Astrocyte of the spinal cord (primary cell): ENCODE measurements around the gene NLRP1.

Experiments used
- DNase-seq: peaks from one replicate; pipeline ENCODE4 v3.0.0; 2011; ENCODE audit warnings: low read depth, low spot score
- H3K4me3 ChIP-seq: 2 replicates; pipeline ENCODE4 v1.5.1; 2011; ENCODE audit warnings: low read depth, mild to moderate bottlenecking, low read length, moderate library complexity
- in situ Hi-C: cut with HindIII; loops from 2 replicates; pipeline ENCODE4 v1.10.0; 2017; ENCODE audit warnings: low sequenced_read_pairs
- TF ChIP-seq, protein P1 (sequence below): IDR thresholded peaks from 2 replicates; pipeline ENCODE4 v1.5.1; 2012; ENCODE audit warnings: low read depth, mild to moderate bottlenecking, low read length, inconsistent platforms

NLRP1 gene

DNA sequence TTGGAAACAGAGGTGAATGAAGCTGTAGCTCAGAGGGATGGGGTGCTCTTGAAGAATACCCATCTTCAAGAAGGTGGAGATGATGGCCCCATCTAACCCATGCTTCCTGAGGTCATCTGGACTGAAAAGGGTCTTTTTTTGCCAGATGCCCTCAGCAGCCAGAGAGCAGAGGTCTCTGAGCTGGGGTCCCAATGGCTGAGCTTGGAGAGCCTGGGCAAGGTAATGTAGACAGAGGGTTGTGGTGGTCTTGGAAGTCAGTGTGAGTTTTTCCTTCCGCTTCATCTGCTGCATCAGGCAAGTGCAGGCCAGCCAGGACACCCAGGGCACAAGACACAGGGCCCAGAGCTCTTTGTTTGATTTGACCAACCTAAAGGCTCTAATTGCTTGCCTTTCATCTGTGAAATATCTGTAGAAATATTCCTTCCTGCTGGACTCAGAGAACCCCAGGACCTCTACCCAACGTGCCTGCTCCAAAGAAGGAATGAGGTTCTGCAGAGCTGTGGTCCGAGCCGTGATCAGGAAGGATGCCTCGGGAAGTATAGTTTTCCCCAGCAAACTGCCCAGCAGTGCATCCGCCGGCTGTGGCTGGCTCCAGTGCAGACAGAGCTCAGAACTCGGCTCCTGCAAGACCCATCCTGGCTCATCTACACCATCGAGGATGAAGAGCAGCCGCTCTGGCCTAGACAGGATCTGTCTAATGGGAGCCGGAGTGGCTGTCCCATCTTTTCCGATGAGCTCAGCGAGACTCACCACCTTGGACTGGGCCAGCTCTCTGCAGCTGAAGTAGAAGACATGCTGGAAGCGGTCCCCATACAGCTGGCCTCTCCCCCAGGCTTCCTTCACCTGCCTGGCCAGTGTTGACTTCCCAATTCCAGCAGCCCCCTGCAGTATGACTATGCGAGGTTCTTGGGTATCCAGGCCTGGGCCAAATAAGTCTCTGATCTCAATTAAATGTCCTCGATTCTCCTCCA lies 25.2 kb downstream of the NLRP1 start:
- no peak for DNase-seq
- in situ Hi-C loops, result no loop called here
- H3K4me3 ChIP-seq, result no peak overlapping the region
- TF ChIP-seq, protein P1, sequence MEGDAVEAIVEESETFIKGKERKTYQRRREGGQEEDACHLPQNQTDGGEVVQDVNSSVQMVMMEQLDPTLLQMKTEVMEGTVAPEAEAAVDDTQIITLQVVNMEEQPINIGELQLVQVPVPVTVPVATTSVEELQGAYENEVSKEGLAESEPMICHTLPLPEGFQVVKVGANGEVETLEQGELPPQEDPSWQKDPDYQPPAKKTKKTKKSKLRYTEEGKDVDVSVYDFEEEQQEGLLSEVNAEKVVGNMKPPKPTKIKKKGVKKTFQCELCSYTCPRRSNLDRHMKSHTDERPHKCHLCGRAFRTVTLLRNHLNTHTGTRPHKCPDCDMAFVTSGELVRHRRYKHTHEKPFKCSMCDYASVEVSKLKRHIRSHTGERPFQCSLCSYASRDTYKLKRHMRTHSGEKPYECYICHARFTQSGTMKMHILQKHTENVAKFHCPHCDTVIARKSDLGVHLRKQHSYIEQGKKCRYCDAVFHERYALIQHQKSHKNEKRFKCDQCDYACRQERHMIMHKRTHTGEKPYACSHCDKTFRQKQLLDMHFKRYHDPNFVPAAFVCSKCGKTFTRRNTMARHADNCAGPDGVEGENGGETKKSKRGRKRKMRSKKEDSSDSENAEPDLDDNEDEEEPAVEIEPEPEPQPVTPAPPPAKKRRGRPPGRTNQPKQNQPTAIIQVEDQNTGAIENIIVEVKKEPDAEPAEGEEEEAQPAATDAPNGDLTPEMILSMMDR, result no peak

DNA sequence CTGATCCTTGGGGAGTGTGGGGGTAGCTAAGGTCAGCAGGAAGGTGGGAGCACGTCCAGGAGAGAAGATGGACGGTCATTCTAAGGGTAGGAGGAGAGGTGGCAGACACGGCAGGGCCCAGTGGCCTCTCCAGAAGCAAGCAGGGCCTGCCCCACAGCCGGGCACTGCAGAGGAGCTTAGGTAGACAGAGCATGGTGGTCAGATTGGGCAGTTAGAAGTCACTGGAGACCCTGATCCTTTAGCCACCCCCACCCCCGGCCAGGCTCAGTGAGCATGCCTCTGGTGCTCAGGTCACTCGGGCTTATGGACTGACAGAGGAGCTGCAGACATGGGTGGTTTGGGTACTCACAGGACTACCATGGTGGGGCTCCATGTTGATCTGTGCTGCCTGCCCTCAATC lies 26.3 kb downstream of the NLRP1 start:
- DNase-seq, result no peak
- in situ Hi-C loops, result no loop called here
- TF ChIP-seq, protein P1, result no peak
- no peak overlapping the region for H3K4me3 ChIP-seq

DNA sequence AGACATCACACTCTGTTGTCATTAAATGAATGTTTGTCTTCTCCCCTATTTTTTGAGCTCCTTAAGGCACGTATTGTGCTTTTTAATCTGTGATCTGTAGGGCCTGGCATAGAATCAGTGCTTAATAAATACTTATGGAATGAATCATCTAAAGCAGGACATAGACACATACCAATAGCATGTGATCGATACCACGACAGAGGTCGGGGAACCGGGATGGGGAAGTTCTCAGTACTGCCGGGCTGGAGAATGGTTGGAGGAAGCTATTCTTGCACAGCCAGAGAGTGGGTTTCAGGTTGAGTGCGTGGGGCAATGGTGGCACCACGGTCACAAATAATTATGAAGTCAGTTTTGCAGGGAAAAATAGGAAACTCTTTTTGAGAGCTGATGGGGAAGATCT lies 26.8 kb downstream of the NLRP1 start:
- in situ Hi-C loops, result no loop called here
- TF ChIP-seq, protein P1, result no peak
- DNase-seq, result peak; percentile 22
- H3K4me3 ChIP-seq, result no peak overlapping the region

DNA sequence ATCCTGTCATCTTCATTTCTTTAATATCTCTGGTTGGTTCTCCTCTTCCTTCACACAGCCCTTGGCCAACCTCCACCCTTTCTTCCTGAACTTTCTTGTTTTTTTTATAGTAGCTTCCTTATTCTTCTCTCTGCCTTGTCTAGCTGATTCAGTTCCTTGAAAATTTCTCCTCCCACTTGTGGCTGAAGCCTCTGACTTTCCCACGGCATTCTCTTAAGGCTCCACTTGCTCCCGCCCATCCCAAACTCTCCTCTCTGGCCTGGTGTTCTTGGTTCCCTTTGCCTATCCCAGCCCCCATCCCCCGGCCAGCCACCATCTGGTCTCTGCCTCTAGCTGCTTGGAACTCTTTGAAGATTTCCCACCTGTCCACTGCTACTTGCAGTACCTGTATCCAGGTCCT lies 29.1 kb downstream of the NLRP1 start:
- TF ChIP-seq, protein P1, result no peak
- in situ Hi-C loops, result no loop called here
- no peak overlapping the region for H3K4me3 ChIP-seq
- peak; percentile 33 for DNase-seq

DNA sequence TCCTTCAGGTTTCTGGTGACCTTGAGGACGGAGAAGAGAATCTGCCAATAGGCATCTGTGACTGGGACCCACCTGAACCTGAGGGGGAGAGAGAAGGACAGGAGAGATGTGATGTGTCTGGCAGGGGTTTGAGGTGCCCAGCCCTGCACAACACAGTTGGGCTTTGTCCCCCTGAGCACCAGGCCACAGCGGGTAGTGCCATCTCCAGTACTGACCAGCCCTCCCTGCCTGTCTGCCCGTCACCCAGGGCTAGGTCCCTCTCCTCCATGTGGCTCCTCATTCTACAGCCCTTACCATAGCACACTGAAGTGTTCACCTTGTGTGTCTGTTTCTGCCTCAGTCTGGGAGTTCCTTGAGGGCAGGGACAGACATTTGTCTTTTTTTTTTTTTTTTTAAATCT lies 30.8 kb downstream of the NLRP1 start:
- DNase-seq, result no peak
- no peak overlapping the region for H3K4me3 ChIP-seq
- TF ChIP-seq, protein P1, result no peak
- in situ Hi-C loops, result no loop called here

GRCh38 chr17:5552841-5553240 lies 31.5 kb downstream of the NLRP1 start:
- H3K4me3 ChIP-seq, result no peak overlapping the region
- TF ChIP-seq, protein P1, result no peak

More at GRCh38 chr17:5552841-5553240, 31.5 kb downstream of the NLRP1 start:
- no peak for DNase-seq
- in situ Hi-C loops, result no loop called here
